Calu3 (cell line): ENCODE measurements around the gene BCL2L14. TPM values are rescaled to one million over a fixed set of nuclear protein-coding genes. Genes with fewer than 3 reads are reported as not detected.

Experiments used
- BruUV-seq: library from RNA; stranded (reverse); fragments of 400-500 nt; replicated peaks from 2 replicates; lab custom pipeline; 2021; lab: Mats Ljungman, UMichigan
- CTCF ChIA-PET: fragments of 300-600 bp; sonication (Branson Sonifier 250); formaldehyde crosslinking; loops from one replicate; lab custom pipeline; 2022; ENCODE audit warnings: antibody characterized with exemption; lab: Charles Lee
- DNase-seq: peaks from one replicate; pipeline ENCODE4 v3.0.0; 2022
- H3K27ac Mint-ChIP-seq: one replicate; pipeline ENCODE4 v1.8.0; 2022; ENCODE audit warnings: mixed read lengths; ENCODE audit not compliant: unreplicated experiment
- H3K27me3 Mint-ChIP-seq: one replicate; pipeline ENCODE4 v1.8.0; 2022; ENCODE audit warnings: mixed read lengths; ENCODE audit not compliant: unreplicated experiment
- H3K36me3 Mint-ChIP-seq: one replicate; pipeline ENCODE4 v1.8.0; 2022; ENCODE audit warnings: mild to moderate bottlenecking, moderate library complexity, mixed read lengths; ENCODE audit not compliant: insufficient read depth, unreplicated experiment
- H3K4me1 Mint-ChIP-seq: one replicate; pipeline ENCODE4 v1.8.0; 2022; ENCODE audit warnings: mild to moderate bottlenecking, low read depth, mixed read lengths; ENCODE audit not compliant: unreplicated experiment
- H3K4me3 Mint-ChIP-seq: one replicate; pipeline ENCODE4 v1.8.0; 2022; ENCODE audit warnings: mild to moderate bottlenecking, low read depth, moderate library complexity, mixed read lengths; ENCODE audit not compliant: unreplicated experiment
- H3K9me3 Mint-ChIP-seq: one replicate; pipeline ENCODE4 v1.8.0; 2022; ENCODE audit warnings: low read depth, mixed read lengths; ENCODE audit not compliant: unreplicated experiment
- intact Hi-C: fragments of 100-400 bp; cut with micrococcal nuclease; formaldehyde crosslinking; loops from one replicate; pipeline ENCODE4 v1.10.0; 2022; ENCODE audit not compliant: unreplicated experiment
- total RNA-seq: library from RNA; stranded (reverse); gene quantifications from 2 replicates; pipeline ENCODE4 v1.2.3, GENCODE V29; 2022
- TF ChIP-seq, protein P1 (sequence below): fragments of 200-600 bp; IDR thresholded peaks from one replicate; pipeline ENCODE4 v1.8.0; 2022; ENCODE audit warnings: antibody characterized with exemption; ENCODE audit not compliant: unreplicated experiment

BCL2L14 gene
- total RNA-seq, 1 experiment from 2014 or later = 5.5 TPM

DNA sequence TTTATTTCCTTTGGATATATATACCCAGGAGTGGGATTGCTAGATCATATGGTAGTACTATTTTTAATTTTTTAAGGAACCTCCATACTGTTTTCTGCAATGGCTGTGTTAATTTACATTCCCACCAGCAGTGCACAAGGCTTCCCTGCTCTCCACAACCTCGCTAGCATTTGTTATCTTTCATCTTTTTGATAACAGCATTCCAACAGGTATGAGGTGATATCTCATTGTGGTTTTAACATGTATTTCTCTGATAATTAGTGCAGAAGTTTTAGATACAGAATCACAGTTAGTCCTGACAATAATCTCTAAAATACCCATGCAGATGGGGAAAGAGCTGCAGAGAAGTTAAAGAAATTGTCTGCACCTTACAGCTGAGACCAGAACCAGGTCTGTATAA, 35.5 kb upstream of the BCL2L14 start:
- no peak for DNase-seq
- no peak overlapping the region for H3K27ac Mint-ChIP-seq
- no peaks in the 10 kb centered on the region for H3K27me3 Mint-ChIP-seq
- BruUV-seq = no TSS peak
- no peak overlapping the region for H3K4me3 Mint-ChIP-seq
- H3K9me3 Mint-ChIP-seq = peaks cover 3% of the 10 kb centered on the region
- CTCF ChIA-PET = no interaction called here
- intact Hi-C loops = loop anchor here (10.0 kb wide), 1 partner anchor 200 kb away; no protein-coding TSS in a partner anchor
- peaks cover 9% of the 10 kb centered on the region for H3K36me3 Mint-ChIP-seq
- TF ChIP-seq, protein P1, sequence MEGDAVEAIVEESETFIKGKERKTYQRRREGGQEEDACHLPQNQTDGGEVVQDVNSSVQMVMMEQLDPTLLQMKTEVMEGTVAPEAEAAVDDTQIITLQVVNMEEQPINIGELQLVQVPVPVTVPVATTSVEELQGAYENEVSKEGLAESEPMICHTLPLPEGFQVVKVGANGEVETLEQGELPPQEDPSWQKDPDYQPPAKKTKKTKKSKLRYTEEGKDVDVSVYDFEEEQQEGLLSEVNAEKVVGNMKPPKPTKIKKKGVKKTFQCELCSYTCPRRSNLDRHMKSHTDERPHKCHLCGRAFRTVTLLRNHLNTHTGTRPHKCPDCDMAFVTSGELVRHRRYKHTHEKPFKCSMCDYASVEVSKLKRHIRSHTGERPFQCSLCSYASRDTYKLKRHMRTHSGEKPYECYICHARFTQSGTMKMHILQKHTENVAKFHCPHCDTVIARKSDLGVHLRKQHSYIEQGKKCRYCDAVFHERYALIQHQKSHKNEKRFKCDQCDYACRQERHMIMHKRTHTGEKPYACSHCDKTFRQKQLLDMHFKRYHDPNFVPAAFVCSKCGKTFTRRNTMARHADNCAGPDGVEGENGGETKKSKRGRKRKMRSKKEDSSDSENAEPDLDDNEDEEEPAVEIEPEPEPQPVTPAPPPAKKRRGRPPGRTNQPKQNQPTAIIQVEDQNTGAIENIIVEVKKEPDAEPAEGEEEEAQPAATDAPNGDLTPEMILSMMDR = no peak
- H3K4me1 Mint-ChIP-seq = peaks cover 14% of the 10 kb centered on the region

DNA sequence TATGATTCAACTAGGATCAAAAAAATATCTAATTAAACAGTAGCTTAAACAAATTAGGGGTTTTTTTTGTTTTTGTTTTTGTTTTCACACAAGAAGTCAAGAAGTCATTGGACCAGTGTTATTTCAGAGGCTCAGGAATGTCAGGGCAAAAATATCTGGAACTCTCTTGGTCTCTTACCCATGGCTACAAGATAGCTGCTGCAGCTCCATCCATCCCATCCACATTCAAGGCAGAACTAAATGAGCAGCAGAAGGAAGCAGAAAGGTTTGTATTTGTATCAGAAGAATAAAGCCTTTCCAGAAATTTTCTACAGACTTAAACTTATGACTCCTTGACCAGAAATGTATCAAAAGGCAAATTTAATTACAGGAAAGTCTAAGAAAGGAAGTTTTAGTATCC, 33.8 kb upstream of the BCL2L14 start:
- BruUV-seq = no TSS peak
- DNase-seq = no peak
- intact Hi-C loops = loop anchor here (10.0 kb wide), 1 partner anchor 202 kb away; no protein-coding TSS in a partner anchor
- H3K9me3 Mint-ChIP-seq = peaks cover 3% of the 10 kb centered on the region
- TF ChIP-seq, protein P1 = no peak
- peaks cover 9% of the 10 kb centered on the region for H3K36me3 Mint-ChIP-seq
- H3K27me3 Mint-ChIP-seq = no peaks in the 10 kb centered on the region
- CTCF ChIA-PET = interaction anchor here (1.1 kb wide), 2 partner anchors 28 to 291 kb away, joined by 3 to 4 read pairs; no protein-coding TSS in a partner anchor
- peaks cover 13% of the 10 kb centered on the region for H3K4me1 Mint-ChIP-seq
- H3K27ac Mint-ChIP-seq = no peak overlapping the region
- no peak overlapping the region for H3K4me3 Mint-ChIP-seq

DNA sequence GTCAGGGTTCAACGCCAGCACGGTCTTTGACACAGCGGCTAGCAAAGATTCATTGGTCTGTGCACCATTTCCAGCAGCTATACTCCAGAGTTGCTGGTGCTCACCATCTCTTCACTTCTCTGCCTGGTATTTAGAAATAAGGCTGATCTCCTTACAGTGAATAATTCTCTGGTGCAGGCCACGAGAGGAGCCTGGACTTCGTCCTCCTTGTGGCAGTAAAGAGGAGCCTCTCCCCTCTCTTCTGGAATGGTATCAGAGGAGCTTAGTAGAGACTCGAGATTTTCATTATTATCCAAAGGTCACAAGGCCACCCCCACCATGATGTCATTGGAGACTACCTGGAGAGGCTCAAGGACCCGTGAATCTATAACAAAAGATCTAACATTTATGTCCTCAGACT, 30.8 kb upstream of the BCL2L14 start:
- CTCF ChIA-PET = no interaction called here
- no peak overlapping the region for H3K27ac Mint-ChIP-seq
- no peak for DNase-seq

DNA sequence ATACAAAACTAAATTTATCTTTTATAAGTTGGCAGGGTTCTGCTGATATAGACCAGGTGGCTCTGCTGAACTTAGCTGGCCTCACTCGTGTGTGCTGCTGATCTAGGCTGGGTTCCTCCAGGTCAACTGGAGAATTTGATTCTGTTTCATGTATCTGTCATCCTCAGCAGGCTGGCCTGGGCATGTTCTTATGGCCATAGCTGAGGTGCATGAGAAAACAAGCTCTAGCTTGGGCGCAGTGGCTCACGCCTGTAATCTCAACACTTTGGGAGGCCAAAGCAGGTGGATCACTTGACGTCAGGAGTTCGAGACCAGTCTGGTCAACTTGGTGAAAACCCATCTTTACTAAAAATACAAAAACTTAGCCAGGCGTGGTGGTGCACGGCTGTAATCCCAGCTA, 24.3 kb upstream of the BCL2L14 start:
- intact Hi-C loops = loop anchor here (10.0 kb wide), 1 partner anchor 812 kb away; no protein-coding TSS in a partner anchor
- CTCF ChIA-PET = no interaction called here

More for the DNA sequence above, 30.8 kb upstream of the BCL2L14 start:
- no peaks in the 10 kb centered on the region for H3K36me3 Mint-ChIP-seq
- no peaks in the 10 kb centered on the region for H3K4me1 Mint-ChIP-seq
- TF ChIP-seq, protein P1 = no peak
- BruUV-seq = no TSS peak
- no peak overlapping the region for H3K4me3 Mint-ChIP-seq
- no peaks in the 10 kb centered on the region for H3K27me3 Mint-ChIP-seq
- intact Hi-C loops = loop anchor here (10.0 kb wide), 2 partner anchors 205 to 805 kb away; no protein-coding TSS in a partner anchor
- peaks cover 3% of the 10 kb centered on the region for H3K9me3 Mint-ChIP-seq

More for the DNA sequence above, 24.3 kb upstream of the BCL2L14 start:
- Mint-ChIP-seq H3K4me1 (no peaks in the 10 kb centered on the region), H3K4me3 (no peak overlapping the region), H3K36me3 (no peaks in the 10 kb centered on the region), H3K9me3 (no peaks in the 10 kb centered on the region), H3K27me3 (no peaks in the 10 kb centered on the region), H3K27ac (no peak overlapping the region)
- no TSS peak for BruUV-seq
- no peak for DNase-seq
- TF ChIP-seq, protein P1 = no peak
